Liver (tissue), 9 donors: Measurements from ENCODE around the gene TTC7B. TPM values are rescaled to one million over a fixed set of nuclear protein-coding genes. Genes with fewer than 3 reads are reported as not detected.

ENCODE experiments used
- DNase-seq: peaks from one replicate; pipeline ENCODE4 v3.0.0-alpha.2; 2017; ENCODE audit warnings: low spot score
- H3K27ac ChIP-seq, 2 donors: one replicate each; pipeline ENCODE4 v1.7.0; 2013; ENCODE audit warnings: inconsistent platforms in 2 of 2, low read length in 2 of 2, control low read depth in 1 of 2, low read depth in 1 of 2, mild to moderate bottlenecking in 1 of 2
- H3K27me3 ChIP-seq, 4 donors: one replicate each; pipeline versions ENCODE4 v1.6.1 to v1.7.0; 2013; ENCODE audit warnings: low read length in 3 of 4, inconsistent platforms in 1 of 4, mild to moderate bottlenecking in 1 of 4, moderate library complexity in 1 of 4; ENCODE audit not compliant: control insufficient read depth in 4 of 4, insufficient read depth in 4 of 4
- H3K36me3 ChIP-seq, 4 donors: one replicate each; pipeline versions ENCODE4 v1.6.1 to v1.7.0; 2013; ENCODE audit warnings: low read length in 3 of 4, mild to moderate bottlenecking in 3 of 4, low read depth in 1 of 4, moderate library complexity in 1 of 4; ENCODE audit not compliant: control insufficient read depth in 4 of 4, insufficient read depth in 3 of 4
- H3K4me1 ChIP-seq, 4 donors: one replicate each; pipeline versions ENCODE4 v1.6.1 to v1.7.0; 2013; ENCODE audit warnings: low read length in 3 of 4, mild to moderate bottlenecking in 3 of 4, moderate library complexity in 1 of 4; ENCODE audit not compliant: control insufficient read depth in 4 of 4, insufficient read depth in 4 of 4
- H3K4me3 ChIP-seq, 3 donors: one replicate each; pipeline versions ENCODE4 v1.6.1 to v1.7.0; 2013; ENCODE audit warnings: low read length in 3 of 3, control low read depth in 1 of 3, low read depth in 1 of 3, mild to moderate bottlenecking in 1 of 3
- H3K9ac ChIP-seq, 2 donors: one replicate each; pipeline ENCODE4 v1.7.0; 2013; ENCODE audit warnings: low read length in 2 of 2, mild to moderate bottlenecking in 2 of 2, moderate library complexity in 2 of 2, control low read depth in 1 of 2, low read depth in 1 of 2
- H3K9me3 ChIP-seq, 4 donors: one replicate each; pipeline versions ENCODE4 v1.6.1 to v1.7.0; 2013; ENCODE audit warnings: low read length in 3 of 4; ENCODE audit not compliant: control insufficient read depth in 4 of 4
- EGR1 ChIP-seq, 2 donors: IDR thresholded peaks; 2 replicates each; pipeline ENCODE4 v1.6.1; 2016 to 2018; ENCODE audit warnings: antibody characterized with exemption in 2 of 2, low read depth in 2 of 2
- FOXA2 ChIP-seq: IDR thresholded peaks from 2 replicates; pipeline ENCODE4 v1.6.1; 2016; ENCODE audit warnings: antibody characterized with exemption
- GABPA ChIP-seq, 2 donors: IDR thresholded peaks in 1 of 2; conservative IDR thresholded peaks in 1 of 2; 2 replicates each; pipeline ENCODE4 v1.6.1; 2016; ENCODE audit warnings: antibody characterized with exemption in 2 of 2, mild to moderate bottlenecking in 1 of 2, moderate library complexity in 1 of 2
- HNF4G ChIP-seq: IDR thresholded peaks from 2 replicates; pipeline ENCODE4 v1.6.1; 2016; ENCODE audit warnings: antibody characterized with exemption
- JUND ChIP-seq, 2 donors: IDR thresholded peaks; 2 replicates each; pipeline ENCODE4 v1.6.1; 2016; ENCODE audit warnings: antibody characterized with exemption in 2 of 2
- MAX ChIP-seq: IDR thresholded peaks from 2 replicates; pipeline ENCODE4 v1.6.1; 2016; ENCODE audit warnings: antibody characterized with exemption
- RAD21 ChIP-seq, 2 donors: IDR thresholded peaks; 2 replicates each; pipeline ENCODE4 v1.6.1; 2016; ENCODE audit warnings: antibody characterized with exemption in 2 of 2, mild to moderate bottlenecking in 2 of 2
- SP1 ChIP-seq: IDR thresholded peaks from 2 replicates; pipeline ENCODE4 v1.6.1; 2018; ENCODE audit warnings: antibody characterized with exemption, mild to moderate bottlenecking
- TAF1 ChIP-seq: conservative IDR thresholded peaks from 2 replicates; pipeline ENCODE4 v1.6.1; 2016; ENCODE audit warnings: antibody characterized with exemption, mild to moderate bottlenecking
- YY1 ChIP-seq: IDR thresholded peaks from 2 replicates; pipeline ENCODE4 v1.6.1; 2016; ENCODE audit warnings: antibody characterized with exemption, mild to moderate bottlenecking
- WGBS: extraction: QIAGEN DNeasy Blood & Tissue Kit; methylation state at CpG from one replicate; pipeline ENCODE4 v1.1.7; 2013; 5-methylcytosine and 5-hydroxymethylcytosine counted together
- polyA plus RNA-seq, 2 donors: library from polyadenylated mRNA; stranded (reverse) in 1 of 2; unstranded in 1 of 2; fragments of 200-250 nt in 1 of 2; fragments of >200 nt in 1 of 2; fragmentation: Nextera tagmentation in 1 of 2; extraction: Ambion mirVana in 1 of 2; gene quantifications; one replicate each; pipeline versions ENCODE4 v1.2.1 to v1.2.3, GENCODE V29; 2013 to 2015
- total RNA-seq, 2 donors: library from RNA; depleted of rRNA; stranded (reverse); fragments of >200 nt; gene quantifications; one replicate each; pipeline ENCODE4 v1.2.3, GENCODE V29; 2014
- TF ChIP-seq, protein P1 (sequence below): IDR thresholded peaks from 2 replicates; pipeline ENCODE4 v1.6.1; 2016; ENCODE audit warnings: antibody characterized with exemption
- TF ChIP-seq, protein P2 (sequence below): IDR thresholded peaks from 2 replicates; pipeline ENCODE4 v1.6.1; 2016; ENCODE audit warnings: antibody characterized with exemption, mild to moderate bottlenecking
- TF ChIP-seq, protein P3 (sequence below): fragments of 150-350 bp; IDR thresholded peaks from 2 replicates; pipeline ENCODE4 v1.5.1; 2017; ENCODE audit warnings: improper control_type of control experiment, low read depth, low read length; ENCODE audit not compliant: missing input control
- donor health status: healthy.
- donor health status: healthy.
- donor health status: healthy.
- donor health status: healthy.
- donor health status: healthy.

The TTC7B gene
- total and polyA plus RNA-seq, 4 donors = 9.1 to 31.0 (median 12.5) TPM

- TF ChIP-seq GABPA (IDR thresholded peaks at IDR 0.05 in 1 of 2, conservative IDR thresholded peaks at IDR 0.05 in 1 of 2) = no peak
- TF ChIP-seq, protein P1, sequence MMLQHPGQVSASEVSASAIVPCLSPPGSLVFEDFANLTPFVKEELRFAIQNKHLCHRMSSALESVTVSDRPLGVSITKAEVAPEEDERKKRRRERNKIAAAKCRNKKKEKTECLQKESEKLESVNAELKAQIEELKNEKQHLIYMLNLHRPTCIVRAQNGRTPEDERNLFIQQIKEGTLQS = no peak
- no peak for TF ChIP-seq SP1
- no peak for TF ChIP-seq TAF1
- WGBS = 89% methylated on average over 8 of the region's 8 CpGs
- Histone ChIP-seq H3K4me3 (no peak overlapping the region), H3K27me3 (no peaks in the 10 kb centered on the region), H3K9me3 (no peaks in the 10 kb centered on the region), H3K4me1 (no peaks in the 10 kb centered on the region), H3K9ac (no peak overlapping the region), H3K27ac (no peak overlapping the region), H3K36me3 (peaks cover 0 to 6% (median 2%) of the 10 kb centered on the region in 4 donors)
- no peak for DNase-seq
These were observed 271.3 kb downstream of the TTC7B start for GRCh38 chr14:90544971-90545370.

- no peak for DNase-seq
- Histone ChIP-seq H3K27me3 (no peaks in the 10 kb centered on the region), H3K4me1 (no peaks in the 10 kb centered on the region), H3K9me3 (no peaks in the 10 kb centered on the region), H3K36me3 (peaks cover 0 to 10% (median 3%) of the 10 kb centered on the region in 4 donors), H3K4me3 (no peak overlapping the region), H3K9ac (no peak overlapping the region), H3K27ac (no peak overlapping the region)
- TF ChIP-seq GABPA (IDR thresholded peaks at IDR 0.05 in 1 of 2, conservative IDR thresholded peaks at IDR 0.05 in 1 of 2) = no peak
- no peak for TF ChIP-seq EGR1 (IDR thresholded peaks at IDR 0.05; ENCODE audit: low read depth in 2 of 2)
- no peak for TF ChIP-seq YY1
- no peak for TF ChIP-seq TAF1
- TF ChIP-seq JUND (IDR thresholded peaks at IDR 0.05) = no peak
- no peak for TF ChIP-seq MAX
- TF ChIP-seq HNF4G = no peak
- TF ChIP-seq, protein P1 = no peak
- TF ChIP-seq RAD21 (IDR thresholded peaks at IDR 0.05) = no peak
- no peak for TF ChIP-seq FOXA2
- TF ChIP-seq SP1 = no peak
- TF ChIP-seq, protein P2, sequence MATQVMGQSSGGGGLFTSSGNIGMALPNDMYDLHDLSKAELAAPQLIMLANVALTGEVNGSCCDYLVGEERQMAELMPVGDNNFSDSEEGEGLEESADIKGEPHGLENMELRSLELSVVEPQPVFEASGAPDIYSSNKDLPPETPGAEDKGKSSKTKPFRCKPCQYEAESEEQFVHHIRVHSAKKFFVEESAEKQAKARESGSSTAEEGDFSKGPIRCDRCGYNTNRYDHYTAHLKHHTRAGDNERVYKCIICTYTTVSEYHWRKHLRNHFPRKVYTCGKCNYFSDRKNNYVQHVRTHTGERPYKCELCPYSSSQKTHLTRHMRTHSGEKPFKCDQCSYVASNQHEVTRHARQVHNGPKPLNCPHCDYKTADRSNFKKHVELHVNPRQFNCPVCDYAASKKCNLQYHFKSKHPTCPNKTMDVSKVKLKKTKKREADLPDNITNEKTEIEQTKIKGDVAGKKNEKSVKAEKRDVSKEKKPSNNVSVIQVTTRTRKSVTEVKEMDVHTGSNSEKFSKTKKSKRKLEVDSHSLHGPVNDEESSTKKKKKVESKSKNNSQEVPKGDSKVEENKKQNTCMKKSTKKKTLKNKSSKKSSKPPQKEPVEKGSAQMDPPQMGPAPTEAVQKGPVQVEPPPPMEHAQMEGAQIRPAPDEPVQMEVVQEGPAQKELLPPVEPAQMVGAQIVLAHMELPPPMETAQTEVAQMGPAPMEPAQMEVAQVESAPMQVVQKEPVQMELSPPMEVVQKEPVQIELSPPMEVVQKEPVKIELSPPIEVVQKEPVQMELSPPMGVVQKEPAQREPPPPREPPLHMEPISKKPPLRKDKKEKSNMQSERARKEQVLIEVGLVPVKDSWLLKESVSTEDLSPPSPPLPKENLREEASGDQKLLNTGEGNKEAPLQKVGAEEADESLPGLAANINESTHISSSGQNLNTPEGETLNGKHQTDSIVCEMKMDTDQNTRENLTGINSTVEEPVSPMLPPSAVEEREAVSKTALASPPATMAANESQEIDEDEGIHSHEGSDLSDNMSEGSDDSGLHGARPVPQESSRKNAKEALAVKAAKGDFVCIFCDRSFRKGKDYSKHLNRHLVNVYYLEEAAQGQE = no peak
- TF ChIP-seq, protein P3, sequence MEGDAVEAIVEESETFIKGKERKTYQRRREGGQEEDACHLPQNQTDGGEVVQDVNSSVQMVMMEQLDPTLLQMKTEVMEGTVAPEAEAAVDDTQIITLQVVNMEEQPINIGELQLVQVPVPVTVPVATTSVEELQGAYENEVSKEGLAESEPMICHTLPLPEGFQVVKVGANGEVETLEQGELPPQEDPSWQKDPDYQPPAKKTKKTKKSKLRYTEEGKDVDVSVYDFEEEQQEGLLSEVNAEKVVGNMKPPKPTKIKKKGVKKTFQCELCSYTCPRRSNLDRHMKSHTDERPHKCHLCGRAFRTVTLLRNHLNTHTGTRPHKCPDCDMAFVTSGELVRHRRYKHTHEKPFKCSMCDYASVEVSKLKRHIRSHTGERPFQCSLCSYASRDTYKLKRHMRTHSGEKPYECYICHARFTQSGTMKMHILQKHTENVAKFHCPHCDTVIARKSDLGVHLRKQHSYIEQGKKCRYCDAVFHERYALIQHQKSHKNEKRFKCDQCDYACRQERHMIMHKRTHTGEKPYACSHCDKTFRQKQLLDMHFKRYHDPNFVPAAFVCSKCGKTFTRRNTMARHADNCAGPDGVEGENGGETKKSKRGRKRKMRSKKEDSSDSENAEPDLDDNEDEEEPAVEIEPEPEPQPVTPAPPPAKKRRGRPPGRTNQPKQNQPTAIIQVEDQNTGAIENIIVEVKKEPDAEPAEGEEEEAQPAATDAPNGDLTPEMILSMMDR = no peak
- 97% methylated on average over 9 of the region's 9 CpGs for WGBS
These were observed 271.7 kb downstream of the TTC7B start for GRCh38 chr14:90544566-90544965.
